ENCODE measurements around the gene PLS1.

GRCh38 chr3:142676151-142676550 is 80.0 kb downstream of the PLS1 start:
- TF ChIP-seq CTCF (conservative IDR thresholded peaks at IDR 0.05), result no peak
- no peak for TF ChIP-seq EZH2 (IDR thresholded peaks at IDR 0.05; ENCODE audit: low read depth)

All from PC-9 (cell line).